ENCODE measurements around the gene AGBL1.

AGBL1 gene

DNA sequence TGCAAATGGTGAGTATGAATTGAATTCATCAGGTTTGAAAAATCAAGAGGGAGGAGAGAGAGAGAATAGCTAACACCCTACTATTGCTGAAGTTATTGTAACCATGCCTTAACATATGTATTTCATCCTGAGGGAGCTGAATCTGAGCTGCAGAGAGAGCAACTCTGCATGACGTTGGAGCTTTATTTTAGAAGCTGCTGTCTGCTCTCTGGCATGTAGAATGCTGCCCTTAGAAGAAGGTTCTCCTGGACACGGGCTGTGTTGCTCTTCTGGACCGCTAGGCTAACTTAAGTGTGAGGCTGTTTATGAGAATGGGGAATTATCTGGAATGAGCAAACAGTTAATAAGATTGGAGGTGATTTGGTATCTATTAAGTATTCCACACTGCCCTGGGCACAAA, 814.6 kb downstream of the AGBL1 start:
- DNase-seq: no peak

DNA sequence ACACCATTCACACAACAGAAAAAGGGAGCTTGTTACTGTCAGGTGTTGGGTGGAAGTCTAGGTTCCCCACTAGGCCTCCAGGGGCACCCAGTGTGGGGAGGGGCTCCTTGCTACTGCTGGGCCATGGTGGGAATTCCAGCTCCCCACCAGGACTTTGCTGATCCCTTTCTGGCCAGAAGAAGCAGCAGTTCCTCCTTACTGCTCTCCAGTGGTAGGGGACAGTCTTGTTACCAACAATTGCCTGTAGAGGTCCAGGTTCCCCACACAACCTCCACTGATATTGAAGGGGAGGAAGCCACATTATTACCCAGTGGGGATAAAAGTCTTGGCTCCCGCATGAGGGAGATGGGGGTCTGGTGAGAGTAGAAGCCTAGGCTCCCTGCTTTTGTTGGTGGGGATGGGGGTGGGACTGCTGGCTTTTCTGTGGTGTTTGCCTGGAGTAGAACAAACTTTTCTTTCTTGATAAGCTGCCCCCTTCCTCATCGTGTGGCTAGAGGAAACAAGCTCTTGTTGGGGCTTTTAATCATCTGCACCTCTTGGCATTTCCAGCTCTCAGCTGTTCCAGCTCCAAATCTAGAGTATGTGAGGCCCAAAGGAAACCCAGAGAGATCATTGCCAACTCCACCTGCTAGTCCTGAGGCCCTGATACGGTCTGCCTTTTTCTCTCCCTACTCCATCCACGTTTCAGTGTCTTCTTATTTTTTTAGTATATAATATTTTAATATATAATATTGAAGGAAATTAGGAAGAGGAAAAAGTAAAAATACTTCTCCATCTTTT, 824.2 kb downstream of the AGBL1 start:
- no peak for DNase-seq

GRCh38 chr15:86905625-86906256, 826.1 kb downstream of the AGBL1 start:
- no peak for DNase-seq

- DNase-seq: no peak
Measured at GRCh38 chr15:86906376-86906775, 826.7 kb downstream of the AGBL1 start.

DNA sequence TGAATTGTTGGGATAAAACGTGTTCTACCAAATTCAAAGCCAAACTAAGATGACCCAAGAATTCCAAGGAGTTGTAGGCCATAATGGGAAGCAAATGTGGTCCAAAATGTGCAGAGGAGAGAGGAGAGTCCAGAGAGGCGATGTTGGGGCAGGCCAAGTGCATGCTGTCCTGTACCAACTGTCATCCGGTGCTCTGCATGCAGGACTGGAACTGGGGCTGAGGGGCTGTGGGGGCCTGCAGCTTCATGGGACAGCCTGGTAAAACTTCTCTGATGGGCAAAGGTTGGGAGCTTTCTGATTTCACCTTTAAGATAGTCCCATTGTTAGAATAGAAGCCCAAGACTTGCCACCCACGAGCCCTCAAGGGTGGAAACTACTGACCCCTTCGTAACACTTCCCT, 831.4 kb downstream of the AGBL1 start:
- no peak for DNase-seq

GRCh38 chr15:86912661-86913060, 833.0 kb downstream of the AGBL1 start:
- no peak for DNase-seq

DNA sequence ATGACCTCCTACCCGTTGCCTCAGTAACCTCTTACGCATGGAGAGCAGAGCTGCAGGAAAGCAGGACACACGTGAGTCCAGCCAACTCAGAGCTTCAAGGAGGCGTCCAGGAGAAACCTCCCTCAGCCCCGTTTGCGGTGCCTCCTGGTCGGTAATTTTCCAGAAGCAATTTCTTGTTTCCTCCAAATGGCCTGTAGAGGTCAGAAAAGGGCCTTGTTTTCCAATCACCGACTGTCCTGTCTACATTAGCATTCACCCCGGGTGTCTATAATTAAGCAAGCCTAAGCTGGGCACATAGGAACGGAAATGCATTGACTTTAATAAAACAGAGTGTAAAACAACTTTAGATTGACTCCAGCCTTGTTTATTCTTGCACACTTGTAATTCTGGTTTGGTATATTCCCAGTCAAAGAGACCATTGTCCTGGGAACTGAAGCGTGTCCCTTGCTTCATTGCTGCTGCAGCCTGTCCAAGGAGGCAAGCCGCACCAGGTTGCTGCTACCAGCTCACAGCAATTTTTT, 836.2 kb downstream of the AGBL1 start:
- DNase-seq: no peak

DNA sequence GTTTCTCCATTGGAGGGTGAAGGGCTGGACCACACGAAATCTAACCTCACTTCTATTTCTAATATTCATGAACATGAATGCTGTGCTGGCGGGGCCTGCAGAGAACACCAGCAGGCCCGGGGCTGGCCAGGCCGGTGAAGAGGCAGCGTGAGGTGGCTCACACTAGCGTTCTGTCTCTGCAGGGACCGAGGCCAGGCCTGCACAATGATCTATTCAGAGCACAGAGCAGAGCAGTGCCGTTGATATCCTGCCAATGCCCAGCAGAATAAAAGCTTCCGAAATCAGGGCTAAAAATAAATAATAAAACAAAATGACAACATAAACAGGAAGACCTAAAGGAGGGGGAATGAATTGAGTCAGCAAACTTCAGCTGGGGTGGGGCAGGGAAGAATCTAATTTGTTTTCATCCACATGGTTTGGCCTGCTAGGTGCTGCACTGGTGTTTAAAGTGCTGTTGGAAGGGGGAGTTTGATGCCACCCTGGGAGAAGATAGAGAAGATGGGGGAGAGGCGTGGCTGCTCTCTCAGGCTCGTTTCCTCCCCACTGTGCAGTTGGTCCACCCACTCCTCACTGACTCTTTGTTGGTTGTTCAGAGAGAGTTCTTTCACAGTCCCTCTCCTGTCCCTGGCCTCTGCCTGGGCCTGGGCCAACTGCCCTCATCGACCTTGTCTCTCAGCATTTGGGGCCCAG, 837.1 kb downstream of the AGBL1 start:
- DNase-seq: no peak

DNA sequence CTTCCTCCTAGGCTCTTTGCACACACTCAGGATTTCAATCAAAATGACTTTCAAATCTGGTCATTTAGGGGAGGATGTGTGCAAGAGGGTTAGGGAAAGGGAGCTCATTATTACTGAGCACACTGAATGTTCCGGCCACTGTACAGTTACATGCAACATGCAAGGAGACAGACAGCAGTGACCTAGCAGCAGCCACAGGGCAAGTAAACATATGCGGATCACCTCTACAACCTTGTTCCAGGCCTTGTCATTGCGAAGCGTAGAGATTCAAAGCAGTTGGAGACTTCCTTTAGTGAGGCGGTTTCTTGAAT, 837.6 kb downstream of the AGBL1 start:
- DNase-seq: no peak

GRCh38 chr15:86919581-86919980, 839.9 kb downstream of the AGBL1 start:
- no peak for DNase-seq

DNA sequence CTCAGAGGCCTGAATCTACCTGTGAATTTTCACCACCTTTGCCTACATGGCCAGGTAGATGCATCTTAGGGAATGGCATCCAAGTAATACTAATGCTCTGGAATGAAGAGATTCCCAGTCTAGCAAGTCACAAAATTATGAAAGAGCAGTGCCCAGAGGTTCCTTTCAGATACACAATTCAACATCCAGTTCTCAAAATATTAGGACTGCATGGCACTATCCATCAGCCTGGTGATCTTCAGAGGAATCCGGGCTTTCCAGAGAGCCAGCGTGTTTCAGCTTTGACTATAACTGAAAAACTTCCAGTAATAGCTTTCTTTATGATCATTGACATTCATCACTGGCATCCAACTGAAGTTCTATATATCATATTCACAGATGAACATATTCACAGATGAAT, 849.8 kb downstream of the AGBL1 start:
- no peak for DNase-seq

DNA sequence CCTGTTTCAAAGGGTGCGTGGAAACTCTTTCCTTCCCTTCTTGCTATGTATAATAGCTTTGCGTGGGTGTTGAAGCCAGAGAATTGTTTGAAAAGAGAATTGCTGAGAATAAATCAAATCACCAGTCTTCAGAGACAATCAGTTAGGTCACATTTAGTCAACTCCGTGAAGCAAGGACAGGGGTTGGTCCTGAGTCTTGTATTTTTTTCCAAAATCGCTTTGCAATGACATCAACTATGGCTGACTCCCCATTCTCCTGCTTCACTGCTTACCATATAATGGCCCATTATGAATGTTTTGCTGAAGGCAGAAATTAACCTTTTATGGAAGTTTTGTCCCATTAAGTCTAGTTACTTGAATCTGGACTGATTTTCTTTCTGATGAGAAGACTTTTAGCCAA, 852.8 kb downstream of the AGBL1 start:
- DNase-seq: no peak

DNA sequence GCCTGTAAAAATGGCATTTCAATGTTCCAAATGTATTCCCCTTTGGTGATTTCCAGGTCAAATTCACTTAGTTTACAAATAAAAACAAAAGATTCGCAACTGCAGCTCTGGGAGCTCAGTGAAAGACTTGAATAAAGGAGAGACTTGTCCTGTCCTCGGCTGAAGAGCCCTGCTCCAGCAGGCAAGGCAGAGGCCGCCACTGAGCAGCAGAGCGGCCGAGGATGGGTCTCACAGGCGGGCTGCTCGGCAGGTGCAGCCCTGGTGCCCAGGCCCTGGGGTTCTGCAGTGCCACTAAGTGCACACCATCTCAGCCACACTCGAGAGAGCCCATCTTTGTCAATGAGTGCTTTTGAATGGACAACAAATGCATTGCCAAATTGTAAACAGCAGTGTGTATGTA, 856.2 kb downstream of the AGBL1 start:
- DNase-seq: no peak

- DNase-seq: no peak
Measured at GRCh38 chr15:86942285-86942684, 862.6 kb downstream of the AGBL1 start.

DNA sequence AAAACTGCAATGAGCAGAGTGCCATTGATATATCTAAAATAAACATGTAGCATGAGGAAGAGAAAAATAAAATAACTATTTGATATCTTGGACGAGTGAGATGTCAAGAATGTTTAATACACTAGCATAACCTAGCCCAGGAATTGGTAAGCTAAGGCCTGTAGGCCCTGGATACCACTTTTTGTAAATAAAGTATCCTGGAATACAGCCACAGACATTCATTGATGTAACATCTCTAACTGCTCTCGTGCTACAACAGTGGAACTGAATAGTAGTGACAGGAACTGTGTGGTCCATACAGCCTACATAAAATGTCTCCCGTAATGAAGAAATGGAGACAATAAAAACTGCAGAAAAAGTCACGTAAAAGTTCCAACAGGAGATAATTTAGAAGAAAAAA, 869.0 kb downstream of the AGBL1 start:
- no peak for DNase-seq

GRCh38 chr15:86959254-86959653, 879.6 kb downstream of the AGBL1 start:
- DNase-seq: no peak

DNA sequence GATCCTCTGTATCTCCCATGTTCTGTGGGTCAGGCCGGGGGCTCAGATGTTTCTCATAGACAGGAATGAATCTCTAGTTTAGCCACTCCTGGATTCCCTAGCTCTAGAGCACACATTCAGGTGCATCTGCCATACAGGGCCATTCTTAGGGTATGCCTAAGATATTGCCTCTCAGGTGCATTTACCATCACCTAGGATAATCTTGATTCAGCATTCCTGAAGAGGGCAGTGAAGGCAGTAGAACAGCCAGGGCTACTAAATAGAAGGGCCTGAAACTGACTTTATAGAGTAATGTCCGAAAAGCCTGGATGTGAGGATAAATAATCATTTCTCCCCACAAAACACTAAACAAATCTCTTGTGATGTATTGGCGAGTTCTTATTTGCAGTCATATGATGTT, 882.0 kb downstream of the AGBL1 start:
- DNase-seq: no peak

GRCh38 chr15:86964271-86964670, 884.6 kb downstream of the AGBL1 start:
- DNase-seq: no peak

GRCh38 chr15:86968244-86968643, 888.6 kb downstream of the AGBL1 start:
- no peak for DNase-seq

GRCh38 chr15:86969364-86969763, 889.7 kb downstream of the AGBL1 start:
- DNase-seq: no peak

- DNase-seq: no peak
Measured at GRCh38 chr15:86973284-86973844, 893.7 kb downstream of the AGBL1 start.

- DNase-seq: no peak
Measured at GRCh38 chr15:86988033-86988432, 908.4 kb downstream of the AGBL1 start.

- DNase-seq: no peak
Measured at GRCh38 chr15:87021751-87022150, 942.1 kb downstream of the AGBL1 start.

Measured in CD4-positive, alpha-beta T cell treated with Interleukin-17A for 4 hours (primary cell).